Measurements from ENCODE around the gene CEP44. TPM values are rescaled to one million over a fixed set of nuclear protein-coding genes. Genes with fewer than 3 reads are reported as not detected.
"Not testable (repeated sequence)": the region's sequence is repeated elsewhere in the genome, so short reads cannot be mapped to it uniquely, and the experiment has no call there.

CEP44 gene
- total RNA-seq, 1 donor from 2014 or later: 16.4 TPM

GRCh38 chr4:174259580-174259979, 24.1 kb upstream of the CEP44 start:
- H3K27ac ChIP-seq: no peak overlapping the region
- intact Hi-C loops (cut with DNase I): no loop called here
- ATAC-seq (no peak), DNase-seq (no peak)
- TF ChIP-seq CTCF (IDR thresholded peaks at IDR 0.05): no peak
- H3K36me3 ChIP-seq: peaks cover 30% of the 10 kb centered on the region
- no peak overlapping the region for H3K4me3 ChIP-seq
- H3K4me1 ChIP-seq: no peaks in the 10 kb centered on the region
- H3K27me3 ChIP-seq: no peaks in the 10 kb centered on the region
- no peaks in the 10 kb centered on the region for H3K9me3 ChIP-seq

- Histone ChIP-seq H3K4me1 (no peaks in the 10 kb centered on the region), H3K36me3 (peaks cover 30% of the 10 kb centered on the region), H3K4me3 (no peak overlapping the region), H3K27me3 (no peaks in the 10 kb centered on the region), H3K9me3 (no peaks in the 10 kb centered on the region), H3K27ac (no peak overlapping the region)
- DNase-seq: no peak
- no peak for TF ChIP-seq CTCF (IDR thresholded peaks at IDR 0.05)
- intact Hi-C loops (cut with DNase I): no loop called here
- ATAC-seq: no peak
Measured at GRCh38 chr4:174260099-174260498, 23.6 kb upstream of the CEP44 start.

GRCh38 chr4:174261432-174261831, 22.3 kb upstream of the CEP44 start:
- ATAC-seq; H3K4me3 ChIP-seq; H3K27ac ChIP-seq; H3K4me1 ChIP-seq; H3K27me3 ChIP-seq; intact Hi-C loops (cut with DNase I); H3K9me3 ChIP-seq; DNase-seq: not testable (repeated sequence)
- peaks cover 30% of the 10 kb centered on the region for H3K36me3 ChIP-seq

GRCh38 chr4:174262624-174263444, 20.9 kb upstream of the CEP44 start:
- H3K9me3 ChIP-seq: no peaks in the 10 kb centered on the region
- H3K27me3 ChIP-seq: no peaks in the 10 kb centered on the region
- H3K4me1 ChIP-seq: no peaks in the 10 kb centered on the region
- no peak for TF ChIP-seq CTCF (IDR thresholded peaks at IDR 0.05)
- no peak overlapping the region for H3K27ac ChIP-seq
- peaks cover 23% of the 10 kb centered on the region for H3K36me3 ChIP-seq
- no peak overlapping the region for H3K4me3 ChIP-seq
- intact Hi-C loops (cut with DNase I): no loop called here
- DNase-seq (no peak), ATAC-seq (no peak)

GRCh38 chr4:174263445-174263736, 20.3 kb upstream of the CEP44 start:
- Histone ChIP-seq H3K4me1 (no peaks in the 10 kb centered on the region), H3K36me3 (peaks cover 19% of the 10 kb centered on the region), H3K4me3 (no peak overlapping the region), H3K27me3 (no peaks in the 10 kb centered on the region), H3K9me3 (no peaks in the 10 kb centered on the region), H3K27ac (no peak overlapping the region)
- no peak for TF ChIP-seq CTCF (IDR thresholded peaks at IDR 0.05)
- no peak for ATAC-seq
- no peak for DNase-seq
- intact Hi-C loops (cut with DNase I): no loop called here

- H3K4me3 ChIP-seq: no peak overlapping the region
- H3K27me3 ChIP-seq: no peaks in the 10 kb centered on the region
- ATAC-seq (no peak), DNase-seq (no peak)
- no peaks in the 10 kb centered on the region for H3K9me3 ChIP-seq
- TF ChIP-seq CTCF (IDR thresholded peaks at IDR 0.05): no peak
- peaks cover 8% of the 10 kb centered on the region for H3K36me3 ChIP-seq
- H3K4me1 ChIP-seq: no peaks in the 10 kb centered on the region
- intact Hi-C loops (cut with DNase I): no loop called here
- no peak overlapping the region for H3K27ac ChIP-seq
Measured at GRCh38 chr4:174265916-174266315, 17.8 kb upstream of the CEP44 start.

Data from upper lobe of right lung (tissue), 1 donor.